H9 (cell line): ENCODE results near the gene SLAIN1. TPM values are rescaled to one million over a fixed set of nuclear protein-coding genes. Genes with fewer than 3 reads are reported as not detected.

Experiments used
- DNase-seq: peaks from one replicate; pipeline ENCODE4 v3.0.0-alpha.2; 2017
- H2AFZ ChIP-seq: one replicate; pipeline ENCODE4 v1.6.1; 2013; ENCODE audit warnings: mild to moderate bottlenecking, low read length, control low read depth, moderate library complexity
- H2AK5ac ChIP-seq: 2 replicates; pipeline ENCODE4 v1.6.1; 2013; ENCODE audit warnings: low read length, control low read depth, mixed read lengths; ENCODE audit not compliant: insufficient read length
- H2BK120ac ChIP-seq: one replicate; pipeline ENCODE4 v1.6.1; 2013; ENCODE audit warnings: low read depth, mild to moderate bottlenecking, low read length, control low read depth, inconsistent platforms; ENCODE audit not compliant: poor library complexity, severe bottlenecking
- H2BK12ac ChIP-seq: 2 replicates; pipeline ENCODE4 v1.6.1; 2013; ENCODE audit warnings: low read length, control low read depth, mixed read lengths, low read depth; ENCODE audit not compliant: insufficient read length
- H2BK15ac ChIP-seq: 2 replicates; pipeline ENCODE4 v1.6.1; 2013; ENCODE audit warnings: low read depth, low read length, control low read depth
- H2BK20ac ChIP-seq: one replicate; pipeline ENCODE4 v1.6.1; 2013; ENCODE audit warnings: low read depth, mild to moderate bottlenecking, low read length, control low read depth, inconsistent platforms; ENCODE audit not compliant: poor library complexity, severe bottlenecking
- H2BK5ac ChIP-seq: 2 replicates; pipeline ENCODE4 v1.6.1; 2013; ENCODE audit warnings: low read length, control low read depth, mixed read lengths; ENCODE audit not compliant: insufficient read length
- H3K14ac ChIP-seq: 2 replicates; pipeline ENCODE4 v1.6.1; 2013; ENCODE audit warnings: low read length, control low read depth; ENCODE audit not compliant: insufficient read depth
- H3K18ac ChIP-seq: 2 replicates; pipeline ENCODE4 v1.6.1; 2013; ENCODE audit warnings: low read depth, mild to moderate bottlenecking, mixed read lengths, low read length, control low read depth; ENCODE audit not compliant: insufficient read length
- H3K23ac ChIP-seq: 2 replicates; pipeline ENCODE4 v1.6.1; 2013; ENCODE audit warnings: low read length, control low read depth, mixed read lengths, low read depth; ENCODE audit not compliant: insufficient read length
- H3K23me2 ChIP-seq: 2 replicates; pipeline ENCODE4 v1.6.1; 2013; ENCODE audit warnings: low read depth, mild to moderate bottlenecking, mixed read lengths, low read length, control low read depth; ENCODE audit not compliant: insufficient read length, poor library complexity, severe bottlenecking
- H3K27ac ChIP-seq: 2 replicates; pipeline ENCODE4 v1.5.1; 2013; ENCODE audit warnings: low read length, control low read depth, mixed read lengths, low read depth; ENCODE audit not compliant: insufficient read length
- H3K27me3 ChIP-seq: 2 replicates; pipeline ENCODE4 v1.6.1; 2013; ENCODE audit warnings: low read length, control low read depth, inconsistent platforms; ENCODE audit not compliant: insufficient read depth
- H3K4ac ChIP-seq: 2 replicates; pipeline ENCODE4 v1.6.1; 2013; ENCODE audit warnings: low read depth, mild to moderate bottlenecking, control low read depth, inconsistent platforms, low read length, moderate library complexity
- H3K4me1 ChIP-seq: 2 replicates; pipeline ENCODE4 v1.6.1; 2013; ENCODE audit warnings: low read length, control low read depth, inconsistent platforms; ENCODE audit not compliant: insufficient read depth
- H3K4me2 ChIP-seq: 2 replicates; pipeline ENCODE4 v1.6.1; 2013; ENCODE audit warnings: low read length, control low read depth, mixed read lengths; ENCODE audit not compliant: insufficient read length, insufficient read depth
- H3K56ac ChIP-seq: 2 replicates; pipeline ENCODE4 v1.6.1; 2013; ENCODE audit warnings: low read depth, mild to moderate bottlenecking, mixed read lengths, low read length, control low read depth; ENCODE audit not compliant: insufficient read length
- H3K79me1 ChIP-seq: 2 replicates; pipeline ENCODE4 v1.6.1; 2013; ENCODE audit warnings: low read depth, mild to moderate bottlenecking, moderate library complexity, low read length, control low read depth, inconsistent platforms; ENCODE audit not compliant: insufficient read depth, poor library complexity, severe bottlenecking
- H3K79me2 ChIP-seq: 2 replicates; pipeline ENCODE4 v1.6.1; 2013; ENCODE audit warnings: low read length, control low read depth, inconsistent platforms; ENCODE audit not compliant: insufficient read depth
- H3K9ac ChIP-seq: 2 replicates; pipeline ENCODE4 v1.6.1; 2013; ENCODE audit warnings: low read length, control low read depth, mixed read lengths; ENCODE audit not compliant: insufficient read length; ENCODE audit errors: extremely low read depth
- H3K9me3 ChIP-seq: one replicate; pipeline ENCODE4 v1.6.1; 2013; ENCODE audit warnings: low read depth, low read length, inconsistent platforms; ENCODE audit not compliant: control insufficient read depth
- H3T11ph ChIP-seq: one replicate; pipeline ENCODE4 v1.6.1; 2013; ENCODE audit warnings: mild to moderate bottlenecking, low read length, control low read depth, inconsistent platforms
- H4K20me1 ChIP-seq: one replicate; pipeline ENCODE4 v1.6.1; 2013; ENCODE audit not compliant: control insufficient read depth, insufficient read length, insufficient read depth
- H4K5ac ChIP-seq: 2 replicates; pipeline ENCODE4 v1.6.1; 2013; ENCODE audit warnings: low read depth, mild to moderate bottlenecking, mixed read lengths, low read length, control low read depth; ENCODE audit not compliant: insufficient read length
- H4K8ac ChIP-seq: replicated peaks from 2 replicates; pipeline ENCODE4 v1.6.1; 2013; ENCODE audit warnings: low read length, control low read depth, mixed read lengths, low read depth; ENCODE audit not compliant: insufficient read length
- H4K91ac ChIP-seq: 2 replicates; pipeline ENCODE4 v1.6.1; 2013; ENCODE audit warnings: low read depth, mild to moderate bottlenecking, moderate library complexity, mixed read lengths, low read length, control low read depth; ENCODE audit not compliant: insufficient read length
- H3K27ac Mint-ChIP-seq, 3 experiments: 2 replicates in 2 of 3; 3 replicates in 1 of 3; pipeline ENCODE4 v1.8.0; 2020 to 2021; ENCODE audit warnings: mixed read lengths in 3 of 3, mild to moderate bottlenecking in 1 of 3, moderate library complexity in 1 of 3
- H3K27me3 Mint-ChIP-seq: 2 replicates; pipeline ENCODE4 v1.8.0; 2021; ENCODE audit warnings: low read depth, mild to moderate bottlenecking, moderate library complexity, mixed read lengths
- H3K36me3 Mint-ChIP-seq, 3 experiments: 2 replicates in 2 of 3; 3 replicates in 1 of 3; pipeline ENCODE4 v1.8.0; 2020 to 2021; ENCODE audit warnings: low read depth in 3 of 3, mixed read lengths in 3 of 3; ENCODE audit not compliant: insufficient read depth in 1 of 3
- H3K4me1 Mint-ChIP-seq, 2 experiments: 2 replicates each; pipeline ENCODE4 v1.8.0; 2020; ENCODE audit warnings: mixed read lengths in 2 of 2
- H3K4me3 Mint-ChIP-seq, 2 experiments: 2 replicates in 1 of 2; 3 replicates in 1 of 2; pipeline ENCODE4 v1.8.0; 2020 to 2021; ENCODE audit warnings: mild to moderate bottlenecking in 2 of 2, mixed read lengths in 2 of 2, moderate library complexity in 1 of 2
- H3K9me3 Mint-ChIP-seq, 2 experiments: 2 replicates in 1 of 2; 3 replicates in 1 of 2; pipeline ENCODE4 v1.8.0; 2020; ENCODE audit warnings: mild to moderate bottlenecking in 2 of 2, mixed read lengths in 2 of 2, moderate library complexity in 1 of 2
- CTCF ChIP-seq: fragments of 200-600 bp; sonication (generic); conservative IDR thresholded peaks from 3 replicates; pipeline ENCODE4 v1.8.0; 2021; ENCODE audit warnings: antibody characterized with exemption, mild to moderate bottlenecking
- WGBS: extraction: QIAGEN DNeasy Blood & Tissue Kit; methylation state at CpG from one replicate; pipeline ENCODE4 v1.1.7; 2013; ENCODE audit warnings: missing lambda C conversion rate, low lambda C conversion rate, mixed read lengths; ENCODE audit not compliant: insufficient read length; ENCODE audit errors: extremely low coverage; 5-methylcytosine and 5-hydroxymethylcytosine counted together
- total RNA-seq: library from RNA; stranded (reverse); gene quantifications from 2 replicates; pipeline ENCODE4 v1.2.1, GENCODE V29; 2021

Gene SLAIN1
- total RNA-seq, 1 experiment from 2014 or later: 23.2 TPM

- DNase-seq: no peak
- no peaks in the 10 kb centered on the region for H3K9me3 ChIP-seq
- H2BK120ac ChIP-seq: no peak overlapping the region
- Mint-ChIP-seq H3K27me3 (no peaks in the 10 kb centered on the region; the same call in 1 of the 2 replicates), H3K9me3 (no peaks in the 10 kb centered on the region; a peak in 1 of 5 replicates), H3K27ac (no peak overlapping the region), H3K36me3 (no peaks in the 10 kb centered on the region), H3K4me1 (no peaks in the 10 kb centered on the region), H3K4me3 (no peak overlapping the region)
- H4K5ac ChIP-seq: no peak overlapping the region
- H2BK12ac ChIP-seq: no peak overlapping the region
- no peak overlapping the region for H3K23ac ChIP-seq
- no peak overlapping the region for H3K4ac ChIP-seq
- H3K4me2 ChIP-seq: no peak overlapping the region
- no peaks in the 10 kb centered on the region for H3K27me3 ChIP-seq
- H3K23me2 ChIP-seq: no peaks in the 10 kb centered on the region
- no peak overlapping the region for H3K18ac ChIP-seq
- no peak overlapping the region for H2BK20ac ChIP-seq
- H2BK15ac ChIP-seq: no peak overlapping the region
- H3K9ac ChIP-seq: no peak overlapping the region
- H2BK5ac ChIP-seq: no peak overlapping the region
- no peak overlapping the region for H3K56ac ChIP-seq
- WGBS: no CpG with 5 or more reads among the region's 2 CpGs
- no peak overlapping the region for H2AFZ ChIP-seq
- no peak overlapping the region for H3T11ph ChIP-seq
- H3K4me1 ChIP-seq: no peaks in the 10 kb centered on the region
- no peaks in the 10 kb centered on the region for H3K79me2 ChIP-seq
- H4K20me1 ChIP-seq: no peaks in the 10 kb centered on the region
- no peak overlapping the region for H4K91ac ChIP-seq
- no peak for TF ChIP-seq CTCF
- H4K8ac ChIP-seq: no peak overlapping the region
- no peak overlapping the region for H3K27ac ChIP-seq
- no peak overlapping the region for H3K14ac ChIP-seq
- H3K79me1 ChIP-seq: no peaks in the 10 kb centered on the region
- no peak overlapping the region for H2AK5ac ChIP-seq
Observed at GRCh38 chr13:77687799-77688198, 9.7 kb upstream of the SLAIN1 start.
